Raji (cell line): ENCODE results near the gene VDR.

Experiments used
- POLR2A ChIP-seq: IDR thresholded peaks from 2 replicates; pipeline ENCODE4 v1.6.1; 2011; ENCODE audit warnings: low read depth, low read length, control low read depth; ENCODE audit not compliant: insufficient read depth

The VDR gene

GRCh38 chr12:47875746-47876439 is 28.9 kb downstream of the VDR start:
- TF ChIP-seq POLR2A, result no peak

DNA sequence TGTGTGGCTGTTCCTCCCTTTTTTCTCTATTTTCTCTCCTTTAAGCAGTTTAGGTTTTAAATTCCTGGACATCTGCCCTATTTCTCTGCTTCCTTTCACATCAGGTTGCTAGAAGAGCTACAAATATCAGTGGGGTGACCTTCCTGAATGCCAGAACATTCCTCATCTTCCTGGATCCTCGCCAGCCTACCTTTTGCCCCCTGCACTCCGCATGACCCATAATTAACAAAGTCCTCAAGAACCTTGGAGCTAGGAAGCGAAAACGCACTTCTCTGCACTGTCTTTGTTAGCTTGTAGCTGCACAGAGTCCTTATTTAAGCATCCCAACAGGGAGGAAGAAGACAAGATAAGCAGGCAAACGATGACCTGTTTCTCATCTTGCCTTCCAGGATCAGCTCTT is 30.5 kb downstream of the VDR start:
- TF ChIP-seq POLR2A, result no peak

- no peak for TF ChIP-seq POLR2A
These were observed 34.5 kb downstream of the VDR start for GRCh38 chr12:47870175-47870781.

DNA sequence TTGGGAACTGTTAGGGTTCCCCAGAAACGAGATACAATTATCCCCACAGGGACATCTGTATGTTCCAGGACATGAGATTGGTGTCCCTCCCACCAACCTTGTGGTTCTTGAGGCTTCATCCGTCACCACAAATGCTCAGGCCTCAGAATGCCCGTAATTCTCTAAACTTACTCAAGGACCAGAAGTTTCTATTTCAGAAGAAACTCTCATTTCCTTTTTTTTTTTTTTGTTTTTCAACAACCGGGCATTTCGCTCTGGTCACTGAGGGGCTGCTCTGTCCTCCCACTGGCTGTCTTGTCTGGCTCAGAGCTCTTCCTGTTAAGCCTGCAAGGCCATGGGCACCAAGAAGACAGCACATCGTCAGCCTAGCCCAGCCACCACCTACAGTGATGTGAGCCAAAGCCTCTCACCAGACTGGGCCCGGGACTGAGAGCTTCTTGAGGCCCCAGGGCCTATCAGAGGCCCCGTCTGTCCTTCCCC is 36.2 kb downstream of the VDR start:
- TF ChIP-seq POLR2A, result no peak

GRCh38 chr12:47868041-47868440 is 36.8 kb downstream of the VDR start:
- no peak for TF ChIP-seq POLR2A

DNA sequence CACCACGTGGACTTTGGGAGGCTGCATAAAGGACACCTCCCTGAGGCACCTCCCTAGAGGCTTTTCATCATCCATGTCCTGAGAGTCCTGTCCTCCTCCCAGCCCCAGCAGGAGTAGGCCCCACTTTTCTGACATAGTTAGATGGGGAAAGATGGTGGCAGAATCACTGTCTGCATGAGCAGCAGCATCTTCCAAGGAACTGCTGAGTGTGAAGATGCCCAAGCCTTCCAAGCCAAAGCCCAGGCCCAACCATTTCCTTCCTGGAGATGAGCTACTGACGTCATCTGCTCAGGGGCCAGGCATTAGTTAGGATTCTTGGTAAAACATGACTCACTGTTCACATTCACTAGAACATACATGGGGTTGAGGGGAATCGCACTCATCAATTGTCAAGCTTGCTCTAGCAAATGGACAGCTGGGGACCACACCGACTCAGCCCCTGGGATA is 37.3 kb downstream of the VDR start:
- no peak for TF ChIP-seq POLR2A

- TF ChIP-seq POLR2A, result no peak
These were observed 40.1 kb downstream of the VDR start for GRCh38 chr12:47864646-47865235.

DNA sequence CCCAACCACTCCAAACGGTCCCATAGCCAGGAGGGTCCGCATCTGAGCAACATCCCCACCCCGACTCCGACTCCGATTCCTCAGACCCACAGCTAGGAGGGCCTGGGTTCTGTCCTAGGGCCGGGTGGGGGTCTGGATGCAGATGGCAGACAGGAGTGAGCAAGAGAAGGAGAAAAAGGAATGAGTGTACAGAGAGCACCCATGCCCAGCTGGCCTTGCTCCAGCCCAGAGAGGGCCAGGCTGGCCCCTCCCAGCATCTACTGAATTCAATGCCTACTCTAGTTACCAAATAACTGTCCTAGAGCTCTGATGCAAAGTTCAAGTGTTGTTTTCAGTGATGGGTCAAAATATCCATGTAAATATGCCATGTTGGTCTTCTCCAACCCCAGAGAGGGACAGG is 40.8 kb downstream of the VDR start:
- no peak for TF ChIP-seq POLR2A

DNA sequence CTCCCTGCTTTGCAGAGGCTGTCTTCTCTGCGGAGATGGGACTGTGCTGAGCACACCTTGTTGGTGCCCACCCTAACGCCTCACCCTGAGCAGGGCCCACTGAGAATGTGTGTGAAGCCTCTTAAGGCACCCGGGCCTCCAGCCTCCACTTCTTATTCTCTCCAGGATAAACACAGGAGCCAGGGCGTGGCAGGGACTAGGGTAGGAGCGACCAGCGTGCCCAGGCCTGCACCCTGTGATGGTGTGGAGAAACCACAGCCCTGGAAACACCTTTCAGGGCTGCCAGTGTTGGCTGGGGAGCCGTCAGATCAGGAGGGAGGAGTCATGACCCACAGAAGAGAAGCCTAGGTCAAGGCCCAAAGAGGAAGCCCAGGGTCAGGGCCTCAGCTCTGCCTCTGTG is 41.3 kb downstream of the VDR start:
- TF ChIP-seq POLR2A, result no peak

DNA sequence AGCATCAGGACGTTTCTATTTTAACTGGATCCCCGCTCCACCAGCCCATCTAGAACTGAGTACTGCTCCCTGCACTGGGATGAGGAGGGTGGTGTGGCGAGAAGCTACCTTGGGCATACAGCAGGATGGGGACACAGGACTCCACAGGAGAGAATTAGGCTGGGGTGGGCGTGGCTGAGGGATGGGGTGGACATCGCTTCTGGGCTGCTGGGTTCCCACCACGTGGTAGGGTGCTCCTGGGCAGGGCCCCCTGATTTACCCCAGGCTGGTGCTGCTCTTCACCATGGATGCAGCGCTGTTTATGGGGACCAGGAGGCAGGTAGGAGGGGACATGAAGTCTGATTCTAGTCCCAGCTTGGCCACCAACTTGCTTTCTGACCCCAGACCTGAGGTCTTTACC is 41.9 kb downstream of the VDR start:
- no peak for TF ChIP-seq POLR2A

DNA sequence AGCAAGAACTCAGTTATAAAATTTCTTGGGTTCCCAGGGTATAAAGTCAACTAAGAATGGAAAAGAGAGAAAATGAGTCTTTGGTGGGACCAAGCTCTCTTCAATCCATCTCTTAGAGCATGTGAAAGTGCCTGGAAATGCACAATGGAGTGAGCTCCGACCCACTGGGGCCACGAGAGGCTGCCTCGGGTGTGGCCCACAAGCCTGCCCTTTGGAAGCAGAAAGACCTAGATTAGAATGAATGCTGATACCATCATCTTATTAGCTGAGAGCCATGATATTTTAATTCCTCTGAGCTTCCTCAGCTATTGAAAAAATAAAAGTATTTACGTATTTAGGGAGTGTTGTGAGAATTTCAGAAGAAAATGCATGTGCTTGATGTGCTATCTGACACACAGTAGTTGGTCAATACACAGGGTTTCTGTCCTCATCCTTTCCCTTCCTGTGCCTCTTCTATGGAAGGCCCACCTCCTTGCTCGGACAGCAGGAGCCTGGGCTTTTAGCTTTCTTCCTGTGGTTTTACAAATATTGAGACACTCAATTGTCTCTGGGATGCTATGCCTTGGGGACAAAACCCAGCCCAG is 42.5 kb downstream of the VDR start:
- no peak for TF ChIP-seq POLR2A

DNA sequence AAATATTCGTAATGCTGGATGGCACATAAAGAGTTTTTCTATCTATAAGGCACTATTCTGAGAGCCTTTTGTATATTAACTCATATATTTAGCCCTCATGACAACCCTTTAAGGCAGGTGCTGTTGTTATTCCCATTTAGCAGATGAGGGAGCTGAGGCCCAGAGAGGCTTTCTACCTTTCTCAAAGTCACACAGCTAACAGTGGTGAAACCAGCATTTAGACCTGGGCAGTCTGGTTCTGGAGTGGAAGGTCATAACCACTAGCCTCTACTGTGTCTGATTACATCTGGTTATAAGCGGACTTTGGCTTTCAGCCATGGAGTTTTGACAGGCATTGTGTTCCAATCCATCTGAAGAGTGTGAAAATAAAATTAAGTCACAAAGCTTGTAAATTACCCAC is 43.9 kb downstream of the VDR start:
- no peak for TF ChIP-seq POLR2A

GRCh38 chr12:47860279-47860841 is 44.4 kb downstream of the VDR start:
- no peak for TF ChIP-seq POLR2A

DNA sequence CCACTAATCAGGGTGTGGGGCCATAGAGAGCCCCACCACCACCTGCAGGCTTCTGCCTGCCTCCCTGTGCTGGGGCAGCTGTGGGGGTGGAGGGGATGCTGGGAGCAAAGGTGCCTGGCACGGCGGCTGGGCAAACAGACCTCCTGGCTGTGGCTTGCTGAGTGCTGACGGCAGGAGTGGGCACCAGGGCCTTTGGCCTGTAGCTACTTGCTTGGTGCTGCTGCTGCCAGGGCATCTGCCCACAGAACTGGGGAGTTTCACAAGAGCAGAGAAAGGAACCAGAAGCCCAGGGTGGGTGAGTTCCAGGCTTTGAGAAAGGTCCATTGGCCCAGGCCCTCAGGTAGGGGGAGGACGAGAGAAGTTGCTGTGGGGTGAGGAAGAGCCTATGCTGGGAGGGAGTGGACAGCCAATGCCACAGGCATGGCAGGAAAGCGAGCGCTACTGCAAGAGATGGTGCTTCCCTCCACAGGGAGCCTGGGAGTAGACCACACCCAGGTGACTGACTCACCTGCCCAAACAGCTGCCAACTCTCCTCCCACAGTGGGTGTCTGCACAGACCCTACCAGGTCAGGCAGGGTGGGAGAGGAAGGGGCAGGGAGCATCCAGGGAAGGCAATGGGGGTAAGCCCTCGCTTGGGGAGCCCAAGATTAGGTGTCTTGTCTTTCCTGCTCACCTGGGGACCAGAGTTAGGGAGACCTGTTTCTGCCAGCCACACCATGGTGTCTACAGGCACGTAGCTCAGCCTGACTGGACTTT is 46.1 kb downstream of the VDR start:
- no peak for TF ChIP-seq POLR2A
